ENCODE data around the gene SPEF1.

SPEF1 gene

DNA sequence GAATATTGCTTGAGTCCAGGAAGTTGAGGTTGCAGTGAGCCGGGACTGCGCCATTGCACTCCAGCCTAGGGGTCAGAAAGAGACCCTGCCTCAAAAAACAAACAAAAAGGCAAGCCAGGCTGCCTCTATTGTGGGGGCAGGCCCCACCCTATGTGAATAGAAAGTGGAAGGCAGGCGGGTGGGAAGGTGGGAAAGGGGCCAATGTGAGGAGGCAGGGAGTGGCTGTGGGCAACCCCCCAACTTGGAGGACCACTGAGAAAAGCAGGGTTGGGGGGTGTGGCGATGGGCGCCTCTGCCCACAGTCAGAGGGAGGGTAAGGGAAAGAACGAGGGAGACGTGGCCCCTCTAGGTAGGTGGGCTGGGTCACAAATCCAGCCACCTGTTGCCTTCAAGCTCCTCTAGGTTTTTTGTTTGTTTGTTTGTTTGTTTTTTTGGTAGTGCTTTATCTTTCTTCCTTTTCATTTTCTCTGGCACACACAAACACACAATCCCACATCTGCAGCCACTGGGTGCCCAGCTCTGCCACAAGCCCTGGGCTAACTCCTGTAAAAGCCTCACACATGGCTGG is 33.8 kb upstream of the SPEF1 start:
- H3K4me3 ChIP-seq (ENCODE audit: control insufficient read depth, low read depth, low read length): no peak overlapping the region
- no peak for TF ChIP-seq CTCF (IDR thresholded peaks at IDR 0.05; ENCODE audit: control insufficient read depth, insufficient read depth, low read depth, low read length, missing control alignments)
- DNase-seq (ENCODE audit: low read depth): no peak

DNA sequence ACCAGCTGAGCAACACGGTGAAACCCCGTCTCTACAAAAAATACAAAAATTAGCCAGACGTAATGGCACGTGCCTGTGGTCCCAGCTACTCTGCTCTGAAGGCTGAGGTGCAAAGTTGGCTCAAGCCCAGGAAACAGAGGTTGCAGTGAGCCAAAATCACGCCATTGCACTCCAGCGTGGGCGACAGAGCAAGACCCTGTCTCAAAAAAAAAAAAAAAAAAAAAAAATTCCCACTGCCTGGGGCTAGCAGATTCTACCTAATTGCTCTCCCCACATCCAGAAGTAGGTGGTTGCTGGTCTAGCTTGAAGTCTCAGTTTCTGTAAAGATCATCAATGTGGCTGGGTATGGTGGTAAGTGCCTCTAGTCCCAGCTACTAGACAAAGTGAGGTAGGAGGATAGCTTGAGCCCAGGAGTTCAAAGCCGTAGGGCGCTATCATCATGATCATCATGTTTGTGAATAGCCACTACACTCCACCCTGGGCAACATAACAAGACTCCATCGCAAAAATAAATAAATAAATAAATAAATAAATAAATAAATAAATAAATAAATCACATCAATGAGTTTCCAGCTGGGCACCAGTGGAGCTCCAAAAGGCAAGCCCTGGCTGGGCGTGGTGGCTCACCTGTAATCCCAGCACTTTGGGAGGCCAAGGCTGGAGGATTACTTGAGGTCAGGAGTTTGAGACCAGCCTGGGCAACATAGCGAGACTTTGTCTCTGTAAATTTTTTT is 32.8 kb upstream of the SPEF1 start:
- DNase-seq (ENCODE audit: low read depth): no peak
- no peak overlapping the region for H3K4me3 ChIP-seq (ENCODE audit: control insufficient read depth, low read depth, low read length)
- no peak for TF ChIP-seq CTCF (IDR thresholded peaks at IDR 0.05; ENCODE audit: control insufficient read depth, insufficient read depth, low read depth, low read length, missing control alignments)

DNA sequence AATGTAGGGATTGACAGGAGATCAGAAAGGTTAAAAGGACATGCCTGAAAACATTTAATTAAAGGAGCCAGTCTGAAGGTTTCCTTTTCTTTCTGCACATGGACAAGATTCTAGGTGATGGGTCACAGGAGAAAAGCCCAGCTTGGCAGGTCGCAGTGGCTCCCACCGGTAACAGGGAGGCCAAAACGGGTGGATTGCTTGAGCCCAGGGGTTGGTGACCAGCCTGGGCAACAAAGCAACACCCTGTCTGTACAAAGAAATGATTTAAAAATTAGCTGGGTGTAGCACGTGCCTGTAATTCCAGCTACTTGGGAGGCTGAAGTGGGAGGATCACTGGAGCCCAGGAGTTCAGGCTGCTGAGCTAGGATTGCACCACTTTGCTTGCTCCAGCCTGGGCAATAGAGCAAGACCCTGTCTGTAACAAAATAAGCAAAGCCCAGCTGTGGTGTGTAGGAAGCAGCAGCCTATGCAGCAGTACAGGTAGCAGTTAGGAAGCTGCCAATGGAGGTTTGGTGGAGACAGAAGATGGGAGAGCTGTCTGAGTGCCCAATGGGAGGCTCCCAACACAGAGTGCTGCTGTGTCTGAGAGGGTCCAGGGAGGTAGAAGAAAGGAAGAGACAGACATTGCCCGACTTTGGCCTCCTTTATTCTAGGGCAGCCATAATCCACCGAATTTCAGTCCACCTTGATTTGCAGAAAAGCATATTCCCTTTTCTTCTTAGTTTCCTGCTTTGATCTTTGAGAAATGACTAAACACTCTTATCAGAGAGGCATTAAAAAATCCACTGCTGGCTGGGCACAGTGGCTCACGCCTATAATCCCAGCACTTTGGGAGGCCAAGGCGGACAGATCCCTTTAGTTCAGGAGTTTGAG is 32.0 kb upstream of the SPEF1 start:
- no peak overlapping the region for H3K4me3 ChIP-seq (ENCODE audit: control insufficient read depth, low read depth, low read length)
- no peak for DNase-seq (ENCODE audit: low read depth)
- TF ChIP-seq CTCF (IDR thresholded peaks at IDR 0.05; ENCODE audit: control insufficient read depth, insufficient read depth, low read depth, low read length, missing control alignments): no peak

DNA sequence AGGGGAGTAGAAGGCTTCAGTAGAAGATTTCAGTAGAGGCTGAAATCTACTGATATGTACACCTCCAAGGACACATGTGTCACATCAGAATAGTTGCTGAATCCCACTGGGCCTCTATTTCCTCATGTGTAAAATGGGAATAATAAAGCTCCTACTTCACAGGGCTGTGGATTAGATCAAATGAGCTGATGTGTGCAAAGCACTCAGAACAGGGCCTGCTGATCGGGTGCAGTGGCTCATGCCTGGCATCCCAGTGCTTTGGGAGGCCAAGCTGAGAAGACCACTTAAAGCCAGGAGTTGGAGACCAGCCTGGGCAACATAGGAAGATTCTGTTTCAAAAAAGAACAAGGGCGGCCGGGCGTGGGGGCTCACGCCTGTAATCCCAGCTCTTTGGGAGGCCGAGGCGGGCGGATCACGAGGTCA is 31.0 kb upstream of the SPEF1 start:
- no peak for TF ChIP-seq CTCF (IDR thresholded peaks at IDR 0.05; ENCODE audit: control insufficient read depth, insufficient read depth, low read depth, low read length, missing control alignments)
- no peak overlapping the region for H3K4me3 ChIP-seq (ENCODE audit: control insufficient read depth, low read depth, low read length)
- DNase-seq (ENCODE audit: low read depth): no peak

- TF ChIP-seq CTCF (IDR thresholded peaks at IDR 0.05; ENCODE audit: control insufficient read depth, insufficient read depth, low read depth, low read length, missing control alignments): no peak
- H3K4me3 ChIP-seq (ENCODE audit: control insufficient read depth, low read depth, low read length): peak overlapping the region; percentile 39
- DNase-seq (ENCODE audit: low read depth): peak; percentile 98
Measured at GRCh38 chr20:3811467-3812258, 30.4 kb upstream of the SPEF1 start.

GRCh38 chr20:3808544-3808943 is 27.3 kb upstream of the SPEF1 start:
- no peak overlapping the region for H3K4me3 ChIP-seq (ENCODE audit: control insufficient read depth, low read depth, low read length)
- no peak for DNase-seq (ENCODE audit: low read depth)
- TF ChIP-seq CTCF (IDR thresholded peaks at IDR 0.05; ENCODE audit: control insufficient read depth, insufficient read depth, low read depth, low read length, missing control alignments): no peak
